Liver (tissue), 9 donors: ENCODE results near the gene UBE2E2. TPM values are rescaled to one million over a fixed set of nuclear protein-coding genes. Genes with fewer than 3 reads are reported as not detected.
"Not testable (repeated sequence)": the region's sequence is repeated elsewhere in the genome, so short reads cannot be mapped to it uniquely, and the experiment has no call there.

Experiments used
- DNase-seq: peaks from one replicate; pipeline ENCODE4 v3.0.0-alpha.2; 2017; ENCODE audit warnings: low spot score
- H3K27ac ChIP-seq, 2 donors: one replicate each; pipeline ENCODE4 v1.7.0; 2013; ENCODE audit warnings: inconsistent platforms in 2 of 2, low read length in 2 of 2, control low read depth in 1 of 2, low read depth in 1 of 2, mild to moderate bottlenecking in 1 of 2
- H3K27me3 ChIP-seq, 4 donors: one replicate each; pipeline versions ENCODE4 v1.6.1 to v1.7.0; 2013; ENCODE audit warnings: low read length in 3 of 4, inconsistent platforms in 1 of 4, mild to moderate bottlenecking in 1 of 4, moderate library complexity in 1 of 4; ENCODE audit not compliant: control insufficient read depth in 4 of 4, insufficient read depth in 4 of 4
- H3K36me3 ChIP-seq, 4 donors: one replicate each; pipeline versions ENCODE4 v1.6.1 to v1.7.0; 2013; ENCODE audit warnings: low read length in 3 of 4, mild to moderate bottlenecking in 3 of 4, low read depth in 1 of 4, moderate library complexity in 1 of 4; ENCODE audit not compliant: control insufficient read depth in 4 of 4, insufficient read depth in 3 of 4
- H3K4me1 ChIP-seq, 4 donors: one replicate each; pipeline versions ENCODE4 v1.6.1 to v1.7.0; 2013; ENCODE audit warnings: low read length in 3 of 4, mild to moderate bottlenecking in 3 of 4, moderate library complexity in 1 of 4; ENCODE audit not compliant: control insufficient read depth in 4 of 4, insufficient read depth in 4 of 4
- H3K4me3 ChIP-seq, 3 donors: one replicate each; pipeline versions ENCODE4 v1.6.1 to v1.7.0; 2013; ENCODE audit warnings: low read length in 3 of 3, control low read depth in 1 of 3, low read depth in 1 of 3, mild to moderate bottlenecking in 1 of 3
- H3K9ac ChIP-seq, 2 donors: one replicate each; pipeline ENCODE4 v1.7.0; 2013; ENCODE audit warnings: low read length in 2 of 2, mild to moderate bottlenecking in 2 of 2, moderate library complexity in 2 of 2, control low read depth in 1 of 2, low read depth in 1 of 2
- H3K9me3 ChIP-seq, 4 donors: one replicate each; pipeline versions ENCODE4 v1.6.1 to v1.7.0; 2013; ENCODE audit warnings: low read length in 3 of 4; ENCODE audit not compliant: control insufficient read depth in 4 of 4
- ATF3 ChIP-seq: IDR thresholded peaks from 2 replicates; pipeline ENCODE4 v1.6.1; 2016; ENCODE audit warnings: antibody characterized with exemption
- CTCF ChIP-seq: fragments of 150-350 bp; IDR thresholded peaks from 2 replicates; pipeline ENCODE4 v1.5.1; 2017; ENCODE audit warnings: improper control_type of control experiment, low read depth, low read length; ENCODE audit not compliant: missing input control
- FOXA1 ChIP-seq: IDR thresholded peaks from 2 replicates; pipeline ENCODE4 v1.6.1; 2016; ENCODE audit warnings: antibody characterized with exemption
- FOXA2 ChIP-seq: IDR thresholded peaks from 2 replicates; pipeline ENCODE4 v1.6.1; 2016; ENCODE audit warnings: antibody characterized with exemption
- GABPA ChIP-seq, 2 donors: IDR thresholded peaks in 1 of 2; conservative IDR thresholded peaks in 1 of 2; 2 replicates each; pipeline ENCODE4 v1.6.1; 2016; ENCODE audit warnings: antibody characterized with exemption in 2 of 2, mild to moderate bottlenecking in 1 of 2, moderate library complexity in 1 of 2
- HNF4A ChIP-seq, 2 donors: conservative IDR thresholded peaks; 2 replicates each; pipeline ENCODE4 v1.6.1; 2016; ENCODE audit warnings: antibody characterized with exemption in 2 of 2, mild to moderate bottlenecking in 2 of 2
- HNF4G ChIP-seq: IDR thresholded peaks from 2 replicates; pipeline ENCODE4 v1.6.1; 2016; ENCODE audit warnings: antibody characterized with exemption
- JUND ChIP-seq, 2 donors: IDR thresholded peaks; 2 replicates each; pipeline ENCODE4 v1.6.1; 2016; ENCODE audit warnings: antibody characterized with exemption in 2 of 2
- MAX ChIP-seq: IDR thresholded peaks from 2 replicates; pipeline ENCODE4 v1.6.1; 2016; ENCODE audit warnings: antibody characterized with exemption
- NR2F2 ChIP-seq: IDR thresholded peaks from 2 replicates; pipeline ENCODE4 v1.6.1; 2016; ENCODE audit warnings: antibody characterized with exemption
- RAD21 ChIP-seq, 2 donors: IDR thresholded peaks; 2 replicates each; pipeline ENCODE4 v1.6.1; 2016; ENCODE audit warnings: antibody characterized with exemption in 2 of 2, mild to moderate bottlenecking in 2 of 2
- RXRA ChIP-seq, 2 donors: IDR thresholded peaks; 2 replicates each; pipeline ENCODE4 v1.6.1; 2017 to 2018; ENCODE audit warnings: antibody characterized with exemption in 2 of 2, mild to moderate bottlenecking in 1 of 2
- SP1 ChIP-seq: IDR thresholded peaks from 2 replicates; pipeline ENCODE4 v1.6.1; 2018; ENCODE audit warnings: antibody characterized with exemption, mild to moderate bottlenecking
- TAF1 ChIP-seq: conservative IDR thresholded peaks from 2 replicates; pipeline ENCODE4 v1.6.1; 2016; ENCODE audit warnings: antibody characterized with exemption, mild to moderate bottlenecking
- YY1 ChIP-seq: IDR thresholded peaks from 2 replicates; pipeline ENCODE4 v1.6.1; 2016; ENCODE audit warnings: antibody characterized with exemption, mild to moderate bottlenecking
- WGBS: extraction: QIAGEN DNeasy Blood & Tissue Kit; methylation state at CpG from one replicate; pipeline ENCODE4 v1.1.7; 2013; 5-methylcytosine and 5-hydroxymethylcytosine counted together
- polyA plus RNA-seq, 2 donors: library from polyadenylated mRNA; stranded (reverse) in 1 of 2; unstranded in 1 of 2; fragments of 200-250 nt in 1 of 2; fragments of >200 nt in 1 of 2; fragmentation: Nextera tagmentation in 1 of 2; extraction: Ambion mirVana in 1 of 2; gene quantifications; one replicate each; pipeline versions ENCODE4 v1.2.1 to v1.2.3, GENCODE V29; 2013 to 2015
- total RNA-seq, 2 donors: library from RNA; depleted of rRNA; stranded (reverse); fragments of >200 nt; gene quantifications; one replicate each; pipeline ENCODE4 v1.2.3, GENCODE V29; 2014
- TF ChIP-seq, protein P1 (sequence below): IDR thresholded peaks from 2 replicates; pipeline ENCODE4 v1.6.1; 2016; ENCODE audit warnings: antibody characterized with exemption
- TF ChIP-seq, protein P2 (sequence below): IDR thresholded peaks from 2 replicates; pipeline ENCODE4 v1.6.1; 2016; ENCODE audit warnings: antibody characterized with exemption, mild to moderate bottlenecking
- donor health status: healthy.
- donor health status: healthy.
- donor health status: healthy.
- donor health status: healthy.
- donor health status: healthy.

UBE2E2 gene
- total and polyA plus RNA-seq, 4 donors, result 9.0 to 27.8 (median 16.8) TPM

DNA sequence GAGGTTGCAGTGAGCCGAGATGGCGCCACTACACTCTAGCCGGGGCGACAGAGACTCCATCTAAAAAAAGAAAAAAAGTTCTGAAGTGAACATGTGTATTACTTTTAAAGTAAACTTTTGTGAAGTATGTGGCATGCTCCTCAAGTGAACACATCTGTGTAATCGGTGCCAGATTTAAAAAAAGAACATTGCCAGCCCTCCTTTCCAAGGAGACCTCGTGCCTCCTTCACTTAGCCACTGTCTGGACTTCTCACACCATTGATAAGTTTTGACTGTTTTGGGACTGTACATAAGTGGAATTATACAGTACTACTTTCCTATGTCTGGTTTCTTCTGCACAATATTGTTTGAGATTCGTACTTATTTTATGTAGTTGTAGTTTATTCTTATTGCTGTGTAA, 140.4 kb downstream of the UBE2E2 start (continued):
- no peak for TF ChIP-seq MAX
- TF ChIP-seq GABPA (IDR thresholded peaks at IDR 0.05 in 1 of 2, conservative IDR thresholded peaks at IDR 0.05 in 1 of 2), result no peak
- no peak for TF ChIP-seq NR2F2
- no peak for TF ChIP-seq CTCF
- no peak for TF ChIP-seq RXRA (IDR thresholded peaks at IDR 0.05)

- H3K27me3 ChIP-seq, result no peaks in the 10 kb centered on the region
- no peaks in the 10 kb centered on the region for H3K36me3 ChIP-seq
- 74% methylated on average over 1 of the region's 1 CpG for WGBS
- no peak overlapping the region for H3K4me3 ChIP-seq
- no peak for DNase-seq
- no peak overlapping the region for H3K9ac ChIP-seq
- H3K4me1 ChIP-seq, result no peaks in the 10 kb centered on the region
- no peak for TF ChIP-seq FOXA1
- TF ChIP-seq FOXA2, result no peak
- TF ChIP-seq RXRA (IDR thresholded peaks at IDR 0.05), result no peak
- TF ChIP-seq, protein P1, sequence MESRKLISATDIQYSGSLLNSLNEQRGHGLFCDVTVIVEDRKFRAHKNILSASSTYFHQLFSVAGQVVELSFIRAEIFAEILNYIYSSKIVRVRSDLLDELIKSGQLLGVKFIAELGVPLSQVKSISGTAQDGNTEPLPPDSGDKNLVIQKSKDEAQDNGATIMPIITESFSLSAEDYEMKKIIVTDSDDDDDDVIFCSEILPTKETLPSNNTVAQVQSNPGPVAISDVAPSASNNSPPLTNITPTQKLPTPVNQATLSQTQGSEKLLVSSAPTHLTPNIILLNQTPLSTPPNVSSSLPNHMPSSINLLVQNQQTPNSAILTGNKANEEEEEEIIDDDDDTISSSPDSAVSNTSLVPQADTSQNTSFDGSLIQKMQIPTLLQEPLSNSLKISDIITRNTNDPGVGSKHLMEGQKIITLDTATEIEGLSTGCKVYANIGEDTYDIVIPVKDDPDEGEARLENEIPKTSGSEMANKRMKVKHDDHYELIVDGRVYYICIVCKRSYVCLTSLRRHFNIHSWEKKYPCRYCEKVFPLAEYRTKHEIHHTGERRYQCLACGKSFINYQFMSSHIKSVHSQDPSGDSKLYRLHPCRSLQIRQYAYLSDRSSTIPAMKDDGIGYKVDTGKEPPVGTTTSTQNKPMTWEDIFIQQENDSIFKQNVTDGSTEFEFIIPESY, result no peak
- H3K27ac ChIP-seq, result no peak overlapping the region
- no peaks in the 10 kb centered on the region for H3K9me3 ChIP-seq
These were observed 141.8 kb downstream of the UBE2E2 start for GRCh38 chr3:23344886-23345285.

- H3K9ac ChIP-seq, DNase-seq: not testable (repeated sequence)
- WGBS, result 95% methylated on average over 15 of the region's 15 CpGs
These were observed 146.3 kb downstream of the UBE2E2 start for GRCh38 chr3:23349444-23349843.

DNA sequence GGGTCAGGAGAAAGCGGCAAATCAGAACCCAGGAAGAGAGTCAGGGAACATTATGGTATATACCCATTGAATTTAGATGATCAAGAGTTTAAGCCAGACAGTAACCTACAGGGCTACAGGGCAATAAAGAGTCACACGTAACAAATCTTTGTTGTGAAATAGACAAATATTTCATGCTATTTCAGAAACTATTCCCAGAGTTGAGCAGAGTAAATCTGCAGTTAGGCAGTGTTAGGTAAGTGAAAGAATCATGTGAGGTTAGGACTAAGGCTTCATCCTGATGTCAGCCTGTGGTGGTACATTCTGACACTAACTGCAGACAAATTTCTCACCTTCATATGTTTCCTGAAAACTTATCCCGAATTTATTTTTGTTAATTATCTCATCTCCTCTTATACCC, 153.0 kb downstream of the UBE2E2 start:
- no peak overlapping the region for H3K4me3 ChIP-seq
- H3K9me3 ChIP-seq, result no peaks in the 10 kb centered on the region
- H3K4me1 ChIP-seq, result no peaks in the 10 kb centered on the region
- no peaks in the 10 kb centered on the region for H3K36me3 ChIP-seq
- no peak for TF ChIP-seq FOXA2
- no peak for TF ChIP-seq YY1
- TF ChIP-seq HNF4A (conservative IDR thresholded peaks at IDR 0.05), result peak in 1 of 2 donors; percentile 14
- peak; percentile 26 to 41 for TF ChIP-seq RXRA (IDR thresholded peaks at IDR 0.05)
- TF ChIP-seq SP1, result no peak
- TF ChIP-seq JUND (IDR thresholded peaks at IDR 0.05), result no peak
- no peak for TF ChIP-seq TAF1
- TF ChIP-seq, protein P1, result no peak
- peak in 1 of 2 donors; percentile 13 for TF ChIP-seq RAD21 (IDR thresholded peaks at IDR 0.05)
- no peak for TF ChIP-seq HNF4G
- TF ChIP-seq, protein P2, sequence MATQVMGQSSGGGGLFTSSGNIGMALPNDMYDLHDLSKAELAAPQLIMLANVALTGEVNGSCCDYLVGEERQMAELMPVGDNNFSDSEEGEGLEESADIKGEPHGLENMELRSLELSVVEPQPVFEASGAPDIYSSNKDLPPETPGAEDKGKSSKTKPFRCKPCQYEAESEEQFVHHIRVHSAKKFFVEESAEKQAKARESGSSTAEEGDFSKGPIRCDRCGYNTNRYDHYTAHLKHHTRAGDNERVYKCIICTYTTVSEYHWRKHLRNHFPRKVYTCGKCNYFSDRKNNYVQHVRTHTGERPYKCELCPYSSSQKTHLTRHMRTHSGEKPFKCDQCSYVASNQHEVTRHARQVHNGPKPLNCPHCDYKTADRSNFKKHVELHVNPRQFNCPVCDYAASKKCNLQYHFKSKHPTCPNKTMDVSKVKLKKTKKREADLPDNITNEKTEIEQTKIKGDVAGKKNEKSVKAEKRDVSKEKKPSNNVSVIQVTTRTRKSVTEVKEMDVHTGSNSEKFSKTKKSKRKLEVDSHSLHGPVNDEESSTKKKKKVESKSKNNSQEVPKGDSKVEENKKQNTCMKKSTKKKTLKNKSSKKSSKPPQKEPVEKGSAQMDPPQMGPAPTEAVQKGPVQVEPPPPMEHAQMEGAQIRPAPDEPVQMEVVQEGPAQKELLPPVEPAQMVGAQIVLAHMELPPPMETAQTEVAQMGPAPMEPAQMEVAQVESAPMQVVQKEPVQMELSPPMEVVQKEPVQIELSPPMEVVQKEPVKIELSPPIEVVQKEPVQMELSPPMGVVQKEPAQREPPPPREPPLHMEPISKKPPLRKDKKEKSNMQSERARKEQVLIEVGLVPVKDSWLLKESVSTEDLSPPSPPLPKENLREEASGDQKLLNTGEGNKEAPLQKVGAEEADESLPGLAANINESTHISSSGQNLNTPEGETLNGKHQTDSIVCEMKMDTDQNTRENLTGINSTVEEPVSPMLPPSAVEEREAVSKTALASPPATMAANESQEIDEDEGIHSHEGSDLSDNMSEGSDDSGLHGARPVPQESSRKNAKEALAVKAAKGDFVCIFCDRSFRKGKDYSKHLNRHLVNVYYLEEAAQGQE, result no peak
- no peak for TF ChIP-seq FOXA1
- no peak for TF ChIP-seq ATF3
- TF ChIP-seq GABPA (IDR thresholded peaks at IDR 0.05 in 1 of 2, conservative IDR thresholded peaks at IDR 0.05 in 1 of 2), result no peak
- H3K27me3 ChIP-seq, result no peaks in the 10 kb centered on the region
- H3K27ac ChIP-seq, result no peak overlapping the region
- H3K9ac ChIP-seq, result no peak overlapping the region
- WGBS, result 79% methylated on average over 3 of the region's 3 CpGs
- no peak for DNase-seq

More at GRCh38 chr3:23349444-23349843, 146.3 kb downstream of the UBE2E2 start:
- not testable (repeated sequence) for H3K9me3 ChIP-seq, H3K27me3 ChIP-seq, H3K4me1 ChIP-seq, H3K4me3 ChIP-seq, H3K27ac ChIP-seq, H3K36me3 ChIP-seq
